Thymus (tissue), 11 donors: ENCODE measurements around the gene RNF220. TPM values are rescaled to one million over a fixed set of nuclear protein-coding genes. Genes with fewer than 3 reads are reported as not detected.

ENCODE experiments used
- DNase-seq, 9 donors: peaks; one replicate each; pipeline ENCODE4 v3.0.0-alpha.2; 2013; ENCODE audit warnings: low spot score in 9 of 9, low read depth in 6 of 9, missing footprints in 1 of 9
- H3K27ac ChIP-seq, 2 donors: one replicate each; pipeline ENCODE4 v1.5.1; 2013; ENCODE audit warnings: control low read depth in 1 of 2, low read depth in 1 of 2, low read length in 1 of 2, mild to moderate bottlenecking in 1 of 2, moderate library complexity in 1 of 2
- H3K27me3 ChIP-seq, 2 donors: one replicate each; pipeline ENCODE4 v1.5.1; 2013; ENCODE audit warnings: low read length in 1 of 2; ENCODE audit not compliant: control insufficient read depth in 2 of 2, insufficient read depth in 1 of 2
- H3K36me3 ChIP-seq, 2 donors: one replicate each; pipeline ENCODE4 v1.5.1; 2013; ENCODE audit warnings: low read length in 1 of 2, mild to moderate bottlenecking in 1 of 2, moderate library complexity in 1 of 2; ENCODE audit not compliant: control insufficient read depth in 2 of 2, insufficient read depth in 2 of 2
- H3K4me1 ChIP-seq, 2 donors: one replicate each; pipeline ENCODE4 v1.5.1; 2013; ENCODE audit warnings: low read length in 2 of 2; ENCODE audit not compliant: control insufficient read depth in 2 of 2, insufficient read depth in 2 of 2
- H3K4me3 ChIP-seq, 2 donors: one replicate each; pipeline ENCODE4 v1.5.1; 2013; ENCODE audit warnings: low read length in 2 of 2, control low read depth in 1 of 2, mild to moderate bottlenecking in 1 of 2
- H3K9me3 ChIP-seq, 2 donors: one replicate each; pipeline ENCODE4 v1.5.1; 2013; ENCODE audit warnings: low read length in 1 of 2, mild to moderate bottlenecking in 1 of 2; ENCODE audit not compliant: control insufficient read depth in 2 of 2, insufficient read depth in 1 of 2
- WGBS: extraction: QIAGEN DNeasy Blood & Tissue Kit; methylation state at CpG from one replicate; pipeline ENCODE4 v1.1.7; 2013; 5-methylcytosine and 5-hydroxymethylcytosine counted together
- polyA plus RNA-seq: library from polyadenylated mRNA; stranded (reverse); fragments of 200-250 nt; gene quantifications from one replicate; pipeline ENCODE4 v1.2.3, GENCODE V29; 2013
- total RNA-seq: library from RNA; stranded (reverse); fragments of 120-200 nt; gene quantifications from one replicate; pipeline ENCODE4 v1.2.4, GENCODE V29; 2013
- donor health status: healthy.

Gene RNF220
- total and polyA plus RNA-seq, 2 donors: 66.3 to 70.0 TPM

GRCh38 chr1:44681905-44682882 is 277.1 kb downstream of the RNF220 start:
- Histone ChIP-seq H3K36me3 (no peaks in the 10 kb centered on the region), H3K27ac (no peak overlapping the region), H3K9me3 (no peaks in the 10 kb centered on the region), H3K27me3 (no peaks in the 10 kb centered on the region), H3K4me3 (no peak overlapping the region), H3K4me1 (peaks cover 6 to 9% of the 10 kb centered on the region in 2 donors)
- DNase-seq: no peak
- whole genome bisulfite sequencing: 97% methylated on average over 14 of the region's 14 CpGs

- H3K9me3 ChIP-seq: no peaks in the 10 kb centered on the region
- H3K4me3 ChIP-seq: no peak overlapping the region
- no peaks in the 10 kb centered on the region for H3K27me3 ChIP-seq
- WGBS: 98% methylated on average over 3 of the region's 3 CpGs
- no peak overlapping the region for H3K27ac ChIP-seq
- no peak for DNase-seq
- H3K4me1 ChIP-seq: peaks cover 6 to 9% of the 10 kb centered on the region in 2 donors
- no peaks in the 10 kb centered on the region for H3K36me3 ChIP-seq
Measured at GRCh38 chr1:44682883-44683265, 277.8 kb downstream of the RNF220 start.

- peak in 2 of 9 donors; percentile 40 to 60 for DNase-seq
- H3K27me3 ChIP-seq: no peaks in the 10 kb centered on the region
- peak overlapping the region; percentile 9 to 71 for H3K27ac ChIP-seq
- H3K36me3 ChIP-seq: no peaks in the 10 kb centered on the region
- WGBS: 27% methylated on average over 1 of the region's 1 CpG
- peaks cover 6 to 9% of the 10 kb centered on the region in 2 donors for H3K4me1 ChIP-seq
- H3K9me3 ChIP-seq: no peaks in the 10 kb centered on the region
- H3K4me3 ChIP-seq: no peak overlapping the region
Measured at GRCh38 chr1:44684525-44684924, 279.5 kb downstream of the RNF220 start.

GRCh38 chr1:44685218-44685617 is 280.2 kb downstream of the RNF220 start:
- H3K36me3 ChIP-seq: no peaks in the 10 kb centered on the region
- WGBS: 97% methylated on average over 4 of the region's 4 CpGs
- no peak for DNase-seq
- H3K27me3 ChIP-seq: no peaks in the 10 kb centered on the region
- no peaks in the 10 kb centered on the region for H3K9me3 ChIP-seq
- no peak overlapping the region for H3K4me3 ChIP-seq
- H3K4me1 ChIP-seq: peaks cover 6 to 9% of the 10 kb centered on the region in 2 donors
- H3K27ac ChIP-seq: no peak overlapping the region

GRCh38 chr1:44685881-44686280 is 280.8 kb downstream of the RNF220 start:
- DNase-seq: no peak
- Histone ChIP-seq H3K4me1 (peaks cover 6 to 9% of the 10 kb centered on the region in 2 donors), H3K9me3 (no peaks in the 10 kb centered on the region), H3K27ac (no peak overlapping the region), H3K27me3 (no peaks in the 10 kb centered on the region), H3K36me3 (no peaks in the 10 kb centered on the region), H3K4me3 (no peak overlapping the region)
- 93% methylated on average over 8 of the region's 8 CpGs for WGBS

GRCh38 chr1:44688760-44689446 is 283.8 kb downstream of the RNF220 start:
- no peaks in the 10 kb centered on the region for H3K27me3 ChIP-seq
- 97% methylated on average over 12 of the region's 12 CpGs for WGBS
- H3K4me1 ChIP-seq: peaks cover 6 to 9% of the 10 kb centered on the region in 2 donors
- no peak for DNase-seq
- no peaks in the 10 kb centered on the region for H3K36me3 ChIP-seq
- H3K4me3 ChIP-seq: no peak overlapping the region
- H3K9me3 ChIP-seq: no peaks in the 10 kb centered on the region
- no peak overlapping the region for H3K27ac ChIP-seq

GRCh38 chr1:44689447-44689765 is 284.4 kb downstream of the RNF220 start:
- no peaks in the 10 kb centered on the region for H3K27me3 ChIP-seq
- no peak overlapping the region for H3K27ac ChIP-seq

GRCh38 chr1:44693159-44693558 is 288.1 kb downstream of the RNF220 start:
- DNase-seq: no peak
- no peaks in the 10 kb centered on the region for H3K9me3 ChIP-seq
- H3K27ac ChIP-seq: no peak overlapping the region
- H3K27me3 ChIP-seq: no peaks in the 10 kb centered on the region
- peaks cover 0 to 9% of the 10 kb centered on the region in 2 donors for H3K4me1 ChIP-seq
- no peaks in the 10 kb centered on the region for H3K36me3 ChIP-seq
- WGBS: 95% methylated on average over 2 of the region's 2 CpGs
- no peak overlapping the region for H3K4me3 ChIP-seq

More at GRCh38 chr1:44689447-44689765, 284.4 kb downstream of the RNF220 start:
- Histone ChIP-seq H3K36me3 (no peaks in the 10 kb centered on the region), H3K9me3 (no peaks in the 10 kb centered on the region), H3K4me3 (no peak overlapping the region), H3K4me1 (peaks cover 5 to 8% of the 10 kb centered on the region in 2 donors)
- DNase-seq: no peak
- WGBS: 98% methylated on average over 3 of the region's 3 CpGs

GRCh38 chr1:44693900-44694299 is 288.8 kb downstream of the RNF220 start:
- no peaks in the 10 kb centered on the region for H3K9me3 ChIP-seq
- H3K27me3 ChIP-seq: no peaks in the 10 kb centered on the region
- WGBS: 99% methylated on average over 3 of the region's 3 CpGs
- no peaks in the 10 kb centered on the region for H3K36me3 ChIP-seq
- no peak overlapping the region for H3K27ac ChIP-seq
- no peak for DNase-seq
- H3K4me3 ChIP-seq: no peak overlapping the region
- H3K4me1 ChIP-seq: peaks cover 0 to 9% of the 10 kb centered on the region in 2 donors
